KMS-11 (cell line): ENCODE results near the gene GPN3.

Experiments used
- H2AFZ ChIP-seq: fragments of 200-600 bp; sonication (generic); 2 replicates; pipeline ENCODE4 v1.6.1; 2016; ENCODE audit warnings: antibody characterized with exemption, mixed run types, low read depth
- H3K27ac ChIP-seq: fragments of 200-600 bp; sonication (generic); 2 replicates; pipeline ENCODE4 v1.6.1; 2016; ENCODE audit warnings: mild to moderate bottlenecking, mixed run types
- H3K27me3 ChIP-seq: fragments of 200-600 bp; sonication (generic); 2 replicates; pipeline ENCODE4 v1.6.1; 2017; ENCODE audit warnings: mild to moderate bottlenecking, low read depth, mixed run types, moderate library complexity; ENCODE audit not compliant: insufficient read depth
- H3K36me3 ChIP-seq: fragments of 200-600 bp; sonication (generic); 2 replicates; pipeline ENCODE4 v1.6.1; 2017; ENCODE audit warnings: mild to moderate bottlenecking, mixed run types; ENCODE audit not compliant: insufficient read depth
- H3K4me1 ChIP-seq: fragments of 200-600 bp; sonication (generic); 2 replicates; pipeline ENCODE4 v1.6.1; 2016; ENCODE audit warnings: mild to moderate bottlenecking, low read depth, mixed run types; ENCODE audit not compliant: poor library complexity, severe bottlenecking
- H3K4me2 ChIP-seq: fragments of 200-600 bp; sonication (generic); 2 replicates; pipeline ENCODE4 v1.7.0; 2016; ENCODE audit warnings: mild to moderate bottlenecking, mixed run types
- H3K4me3 ChIP-seq: fragments of 200-600 bp; sonication (generic); IDR thresholded peaks from 2 replicates; pipeline ENCODE4 v1.6.1; 2017; ENCODE audit warnings: low read depth, low read length, mixed read lengths; ENCODE audit not compliant: insufficient read depth
- H3K79me2 ChIP-seq: fragments of 200-600 bp; sonication (generic); 2 replicates; pipeline ENCODE4 v1.6.1; 2016; ENCODE audit warnings: low read depth, mixed run types; ENCODE audit not compliant: insufficient read depth
- H3K9ac ChIP-seq: fragments of 200-600 bp; sonication (generic); 2 replicates; pipeline ENCODE4 v1.6.1; 2016; ENCODE audit warnings: mild to moderate bottlenecking, mixed run types
- H4K20me1 ChIP-seq: fragments of 200-600 bp; sonication (generic); 2 replicates; pipeline ENCODE4 v1.6.1; 2016; ENCODE audit warnings: mild to moderate bottlenecking, mixed run types; ENCODE audit not compliant: insufficient read depth
- CTCF ChIP-seq: fragments of 200-600 bp; sonication (generic); conservative IDR thresholded peaks from 2 replicates; pipeline ENCODE4 v1.6.1; 2017; ENCODE audit warnings: low read depth, mild to moderate bottlenecking, antibody characterized with exemption, low read length, moderate library complexity, mixed read lengths

Gene GPN3

GRCh38 chr12:110501399-110501751 lies 33.3 kb upstream of the GPN3 start:
- Histone ChIP-seq H4K20me1 (no peaks in the 10 kb centered on the region), H3K79me2 (peaks cover 25% of the 10 kb centered on the region; the same call in 1 of the 2 replicates), H3K27ac (peak overlapping the region; percentile 57), H3K27me3 (no peaks in the 10 kb centered on the region), H2AFZ (peak overlapping the region; percentile 45), H3K4me2 (peak overlapping the region; percentile 48; the same call in 1 of the 2 replicates), H3K4me3 (no peak overlapping the region), H3K9ac (peak overlapping the region; percentile 69; the same call in 1 of the 2 replicates), H3K4me1 (peaks cover 19% of the 10 kb centered on the region), H3K36me3 (no peaks in the 10 kb centered on the region)
- TF ChIP-seq CTCF = no peak

DNA sequence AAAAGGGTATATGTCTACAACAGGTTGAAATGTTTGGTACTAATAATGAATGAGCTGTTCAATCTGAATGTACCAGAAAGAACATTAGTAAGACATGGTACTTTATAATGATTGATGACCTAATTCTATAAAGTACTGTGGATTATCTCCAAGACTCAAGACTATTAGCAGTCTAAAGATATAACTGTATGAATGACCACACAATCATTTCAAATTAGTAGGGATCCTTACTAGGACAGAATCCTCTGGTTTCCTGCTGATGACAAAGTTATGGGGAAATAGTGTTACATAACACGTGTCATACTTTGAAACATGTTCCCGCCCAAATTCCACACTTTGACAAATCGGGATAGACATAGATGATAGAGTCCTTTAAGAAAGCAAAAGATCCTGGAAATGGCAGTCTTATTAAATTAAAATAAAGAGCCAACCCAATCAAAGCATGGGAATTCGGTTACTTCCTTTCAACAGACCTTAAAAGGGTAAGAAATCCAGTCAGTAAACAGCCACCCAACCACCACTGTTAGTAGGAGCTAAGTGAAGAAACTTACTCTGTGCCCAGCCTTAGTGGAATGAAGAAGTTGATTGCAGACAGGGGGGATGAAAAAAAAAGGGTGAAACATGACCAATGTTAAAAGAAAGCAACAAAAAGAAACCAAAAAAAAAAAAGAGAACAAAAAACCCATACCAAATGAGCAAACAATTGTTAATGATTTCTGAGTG lies 31.1 kb upstream of the GPN3 start:
- H3K4me3 ChIP-seq = no peak overlapping the region
- no peak overlapping the region for H3K4me2 ChIP-seq
- H3K4me1 ChIP-seq = peaks cover 19% of the 10 kb centered on the region
- H3K36me3 ChIP-seq = no peaks in the 10 kb centered on the region
- no peak overlapping the region for H3K27ac ChIP-seq
- no peaks in the 10 kb centered on the region for H4K20me1 ChIP-seq
- H2AFZ ChIP-seq = no peak overlapping the region
- no peaks in the 10 kb centered on the region for H3K27me3 ChIP-seq
- no peak overlapping the region for H3K9ac ChIP-seq
- peaks cover 25% of the 10 kb centered on the region; the same call in 1 of the 2 replicates for H3K79me2 ChIP-seq
- TF ChIP-seq CTCF = no peak

- Histone ChIP-seq H3K4me2 (no peak overlapping the region), H3K4me1 (no peaks in the 10 kb centered on the region), H3K27ac (no peak overlapping the region), H3K9ac (no peak overlapping the region), H2AFZ (no peak overlapping the region), H3K27me3 (no peaks in the 10 kb centered on the region), H3K79me2 (peaks cover 3% of the 10 kb centered on the region; the same call in 1 of the 2 replicates), H3K4me3 (no peak overlapping the region), H4K20me1 (no peaks in the 10 kb centered on the region), H3K36me3 (no peaks in the 10 kb centered on the region)
- TF ChIP-seq CTCF = no peak
Measured at GRCh38 chr12:110475426-110475825, 7.4 kb upstream of the GPN3 start.

GRCh38 chr12:110467847-110468213 lies 227 bp downstream of the GPN3 start:
- Histone ChIP-seq H3K4me1 (peaks cover 8% of the 10 kb centered on the region), H3K27ac (no peak overlapping the region; the same call in 1 of the 2 replicates), H4K20me1 (no peaks in the 10 kb centered on the region), H3K4me2 (peak overlapping the region; percentile 77), H2AFZ (peak overlapping the region; percentile 51; the same call in 1 of the 2 replicates), H3K79me2 (peaks cover 24% of the 10 kb centered on the region; the same call in 1 of the 2 replicates), H3K36me3 (no peaks in the 10 kb centered on the region), H3K27me3 (no peaks in the 10 kb centered on the region), H3K4me3 (no peak overlapping the region), H3K9ac (peak overlapping the region; percentile 99; the same call in 1 of the 2 replicates)
- TF ChIP-seq CTCF = no peak
